ENCODE results near the gene LRMDA. TPM values are rescaled to one million over a fixed set of nuclear protein-coding genes. Genes with fewer than 3 reads are reported as not detected.
A peak's percentile ranks its signal among the peaks of the same experiment; 100 is the strongest.
"Not testable (repeated sequence)": the region's sequence is repeated elsewhere in the genome, so short reads cannot be mapped to it uniquely, and the experiment has no call there.

The LRMDA gene
- total RNA-seq, 3 donors from 2014 or later (not counting 1 experiment from before 2014, with no cell fraction given) = 1.4 to 2.4 (median 2.1) TPM

GRCh38 chr10:75766106-75766505 lies 334.7 kb downstream of the LRMDA start:
- ATAC-seq (peak in 1 of 3 donors; percentile 49), DNase-seq (no peak)
- Mint-ChIP-seq H3K4me1 (peaks cover under 1 to 20% of the 10 kb centered on the region in 2 donors), H3K27ac (peak overlapping the region in 1 of 2 donors; percentile 72), H3K27me3 (ENCODE audit: low read depth in 2 of 2) (no peaks in the 10 kb centered on the region), H3K36me3 (no peaks in the 10 kb centered on the region), H3K4me3 (no peak overlapping the region), H3K9me3 (no peaks in the 10 kb centered on the region)
- Histone ChIP-seq H3K9me3 (ENCODE audit: control insufficient read depth, insufficient read depth, low read length) (no peaks in the 10 kb centered on the region), H3K27me3 (ENCODE audit: control insufficient read depth, insufficient read depth, low read length) (no peaks in the 10 kb centered on the region), H3K4me1 (ENCODE audit: control insufficient read depth, insufficient read depth, low read length) (no peaks in the 10 kb centered on the region), H3K36me3 (ENCODE audit: control insufficient read depth, insufficient read depth, low read length) (no peaks in the 10 kb centered on the region), H3K4me3 (ENCODE audit: low read length) (no peak overlapping the region), H3K27ac (ENCODE audit: low read length) (no peak overlapping the region)
- no peak for TF ChIP-seq CTCF (IDR thresholded peaks at IDR 0.05)
- intact Hi-C loops (cut with micrococcal nuclease) = no loop called here

- H3K4me3 ChIP-seq (ENCODE audit: low read length); DNase-seq; H3K27ac Mint-ChIP-seq; H3K9me3 Mint-ChIP-seq; H3K9me3 ChIP-seq (ENCODE audit: control insufficient read depth, insufficient read depth, low read length); ATAC-seq; H3K36me3 Mint-ChIP-seq; H3K27me3 ChIP-seq (ENCODE audit: control insufficient read depth, insufficient read depth, low read length); H3K27ac ChIP-seq (ENCODE audit: low read length); H3K36me3 ChIP-seq (ENCODE audit: control insufficient read depth, insufficient read depth, low read length); H3K4me1 ChIP-seq (ENCODE audit: control insufficient read depth, insufficient read depth, low read length); intact Hi-C loops (cut with micrococcal nuclease); H3K27me3 Mint-ChIP-seq (ENCODE audit: low read depth in 2 of 2); H3K4me3 Mint-ChIP-seq: not testable (repeated sequence)
- 89% methylated on average over 4 of the region's 4 CpGs for WGBS (ENCODE audit: insufficient coverage)
- H3K4me1 Mint-ChIP-seq = peaks cover 7 to 27% of the 10 kb centered on the region in 2 donors
These were observed 335.3 kb downstream of the LRMDA start for GRCh38 chr10:75766752-75767151.

- WGBS (ENCODE audit: insufficient coverage) = 90% methylated on average over 7 of the region's 7 CpGs
- Mint-ChIP-seq H3K4me3 (no peak overlapping the region), H3K36me3 (no peaks in the 10 kb centered on the region), H3K27ac (peak overlapping the region in 1 of 2 donors; percentile 83), H3K27me3 (ENCODE audit: low read depth in 2 of 2) (no peaks in the 10 kb centered on the region), H3K9me3 (no peaks in the 10 kb centered on the region), H3K4me1 (peaks cover 29 to 32% of the 10 kb centered on the region in 2 donors)
- intact Hi-C loops (cut with micrococcal nuclease) = no loop called here
- TF ChIP-seq CTCF (IDR thresholded peaks at IDR 0.05) = no peak
- Histone ChIP-seq H3K27ac (ENCODE audit: low read length) (no peak overlapping the region), H3K4me3 (ENCODE audit: low read length) (no peak overlapping the region), H3K4me1 (ENCODE audit: control insufficient read depth, insufficient read depth, low read length) (peaks cover 10% of the 10 kb centered on the region), H3K9me3 (ENCODE audit: control insufficient read depth, insufficient read depth, low read length) (no peaks in the 10 kb centered on the region), H3K36me3 (ENCODE audit: control insufficient read depth, insufficient read depth, low read length) (no peaks in the 10 kb centered on the region), H3K27me3 (ENCODE audit: control insufficient read depth, insufficient read depth, low read length) (no peaks in the 10 kb centered on the region)
- no peak for ATAC-seq
- DNase-seq = no peak
These were observed 339.2 kb downstream of the LRMDA start for GRCh38 chr10:75770626-75771081.

GRCh38 chr10:75771606-75772005 lies 340.2 kb downstream of the LRMDA start:
- no peak for ATAC-seq
- Histone ChIP-seq H3K36me3 (ENCODE audit: control insufficient read depth, insufficient read depth, low read length) (no peaks in the 10 kb centered on the region), H3K9me3 (ENCODE audit: control insufficient read depth, insufficient read depth, low read length) (no peaks in the 10 kb centered on the region), H3K27me3 (ENCODE audit: control insufficient read depth, insufficient read depth, low read length) (no peaks in the 10 kb centered on the region), H3K27ac (ENCODE audit: low read length) (no peak overlapping the region), H3K4me3 (ENCODE audit: low read length) (no peak overlapping the region), H3K4me1 (ENCODE audit: control insufficient read depth, insufficient read depth, low read length) (peaks cover 10% of the 10 kb centered on the region)
- no peaks in the 10 kb centered on the region for H3K36me3 Mint-ChIP-seq
- H3K4me3 Mint-ChIP-seq = peak overlapping the region; percentile 81
- intact Hi-C loops (cut with micrococcal nuclease) = no loop called here
- H3K9me3 Mint-ChIP-seq = no peaks in the 10 kb centered on the region
- H3K4me1 Mint-ChIP-seq = peaks cover 24 to 29% of the 10 kb centered on the region in 2 donors
- TF ChIP-seq CTCF (IDR thresholded peaks at IDR 0.05) = no peak
- 35% methylated on average over 1 of the region's 1 CpG for WGBS (ENCODE audit: insufficient coverage)
- no peak for DNase-seq
- H3K27ac Mint-ChIP-seq = peak overlapping the region; percentile 70 to 83
- H3K27me3 Mint-ChIP-seq (ENCODE audit: low read depth in 2 of 2) = no peaks in the 10 kb centered on the region

All from natural killer cell (primary cell).